ENCODE results near the gene RBM45.

RBM45 gene

GRCh38 chr2:178177066-178177679, 64.9 kb downstream of the RBM45 start:
- TF ChIP-seq REST (IDR thresholded peaks at IDR 0.05; ENCODE audit: insufficient read depth in 1 of 2, low read depth in 2 of 2, low read length in 2 of 2) (no peak), POLR2AphosphoS5 (IDR thresholded peaks at IDR 0.05; ENCODE audit: low read depth, low read length) (no peak)

Data from PFSK-1 (cell line).